HL-60 (cell line): ENCODE results near the gene TYW1.
"Not testable (repeated sequence)": the region's sequence is repeated elsewhere in the genome, so short reads cannot be mapped to it uniquely, and the experiment has no call there.

Experiments used
- DNase-seq, 2 experiments: peaks; one replicate each; pipeline ENCODE4 v3.0.0-alpha.2; 2010 to 2020; ENCODE audit warnings: low read depth in 1 of 2, low spot score in 1 of 2
- H3K27ac ChIP-seq: fragments of 250-450 bp; sonication (Bioruptor Pico); replicated peaks from 2 replicates; pipeline ENCODE4 v1.5.1; 2020; ENCODE audit warnings: mild to moderate bottlenecking, moderate library complexity
- H3K27me3 ChIP-seq: fragments of 250-450 bp; sonication (Bioruptor Pico); 2 replicates; pipeline ENCODE4 v1.5.1; 2021; ENCODE audit warnings: mild to moderate bottlenecking, moderate library complexity; ENCODE audit not compliant: insufficient read depth, poor library complexity, severe bottlenecking
- H3K4me3 ChIP-seq: replicated peaks from 2 replicates; pipeline ENCODE4 v1.5.1; 2011; ENCODE audit warnings: mild to moderate bottlenecking, control low read depth, low read length; ENCODE audit not compliant: insufficient read depth
- GABPA ChIP-seq: IDR thresholded peaks from 2 replicates; pipeline ENCODE4 v1.6.1; 2012; ENCODE audit warnings: low read depth
- POLR2AphosphoS5 ChIP-seq: IDR thresholded peaks from 2 replicates; pipeline ENCODE4 v1.6.1; 2012; ENCODE audit warnings: low read depth
- REST ChIP-seq: IDR thresholded peaks from 2 replicates; pipeline ENCODE4 v1.6.1; 2012; ENCODE audit warnings: low read depth; ENCODE audit not compliant: insufficient replicate concordance
- SPI1 ChIP-seq: IDR thresholded peaks from 2 replicates; pipeline ENCODE4 v1.6.1; 2012; ENCODE audit warnings: low read depth, mild to moderate bottlenecking, borderline replicate concordance
- TF ChIP-seq, protein P1 (sequence below): IDR thresholded peaks from one replicate; pipeline ENCODE4 v1.5.1; 2011; ENCODE audit warnings: low read length, control low read depth, inconsistent platforms; ENCODE audit not compliant: insufficient read depth

TYW1 gene

DNA sequence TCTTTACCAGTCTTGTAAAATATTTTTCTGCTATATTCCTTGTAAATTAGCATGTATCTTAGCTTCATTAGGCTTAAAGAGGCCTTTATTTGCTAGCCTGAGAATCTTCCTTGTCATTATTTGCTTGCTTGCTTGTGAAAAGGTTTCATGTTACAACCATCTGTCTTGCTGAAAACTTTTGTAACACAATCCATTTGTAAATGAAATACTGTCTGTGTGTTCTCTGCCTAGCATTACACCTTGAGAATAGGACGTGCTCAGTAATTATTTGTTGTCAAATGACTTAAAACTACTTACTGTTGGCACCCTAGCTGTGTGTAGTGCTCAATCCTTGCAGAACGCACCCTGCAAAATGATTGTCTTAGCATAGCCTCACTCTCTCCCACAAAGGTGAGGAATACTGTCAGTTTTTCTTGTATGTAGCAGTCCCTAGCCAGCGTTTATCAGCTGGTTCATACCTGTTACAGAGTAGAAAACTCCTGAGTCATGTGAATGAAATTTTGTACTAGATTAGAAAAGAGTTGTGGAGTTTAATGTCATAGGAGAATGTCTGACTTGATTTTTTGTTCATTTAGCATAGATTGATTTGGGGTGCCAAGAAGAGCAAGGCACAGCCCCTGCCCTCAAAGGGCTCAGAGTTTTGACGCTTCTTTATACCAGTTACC is 193.3 kb downstream of the TYW1 start:
- H3K4me3 ChIP-seq, H3K27ac ChIP-seq, DNase-seq, H3K27me3 ChIP-seq: not testable (repeated sequence)

DNA sequence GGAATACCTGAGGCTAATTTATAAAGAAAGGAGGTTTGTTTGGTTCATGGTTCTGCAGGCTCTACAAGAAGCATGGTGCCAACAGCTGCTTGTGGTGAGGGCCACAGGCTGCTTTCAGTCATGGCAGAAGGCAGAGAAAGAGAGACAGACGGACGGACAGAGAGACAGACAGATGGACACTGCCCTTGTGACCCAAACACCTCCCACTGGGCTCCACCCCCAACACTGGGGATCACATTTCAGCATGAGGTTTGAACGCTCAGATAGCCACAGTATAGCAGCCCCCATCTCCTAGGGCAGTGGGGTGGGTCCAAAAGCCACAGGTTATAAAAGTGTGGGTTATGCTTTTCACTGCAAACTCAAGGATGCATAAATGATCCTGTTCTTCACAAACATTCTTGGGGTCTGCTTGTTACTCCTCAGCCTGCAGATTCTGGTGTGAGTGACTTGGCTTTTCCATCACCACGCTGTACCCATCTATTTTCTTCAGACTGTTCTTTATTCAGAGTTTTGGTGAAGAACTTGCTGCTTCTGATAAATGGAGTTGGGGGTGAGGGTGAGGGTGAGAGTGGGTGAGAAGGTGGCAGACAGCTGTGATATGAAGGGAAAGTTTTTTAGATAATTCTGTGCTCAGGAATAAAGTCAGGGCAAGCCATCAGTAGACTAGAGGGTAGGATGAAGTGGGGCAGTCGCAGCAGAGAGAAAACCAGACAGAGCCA is 194.5 kb downstream of the TYW1 start:
- H3K27me3 ChIP-seq, H3K4me3 ChIP-seq, H3K27ac ChIP-seq, DNase-seq: not testable (repeated sequence)

GRCh38 chr7:67192123-67192702 is 195.6 kb downstream of the TYW1 start:
- H3K4me3 ChIP-seq, DNase-seq, H3K27ac ChIP-seq, H3K27me3 ChIP-seq: not testable (repeated sequence)

- not testable (repeated sequence) for H3K4me3 ChIP-seq, H3K27me3 ChIP-seq, DNase-seq, H3K27ac ChIP-seq
Observed at GRCh38 chr7:67192889-67193613, 196.4 kb downstream of the TYW1 start.

GRCh38 chr7:67196176-67196575 is 199.5 kb downstream of the TYW1 start:
- DNase-seq, H3K4me3 ChIP-seq, H3K27me3 ChIP-seq, H3K27ac ChIP-seq: not testable (repeated sequence)

DNA sequence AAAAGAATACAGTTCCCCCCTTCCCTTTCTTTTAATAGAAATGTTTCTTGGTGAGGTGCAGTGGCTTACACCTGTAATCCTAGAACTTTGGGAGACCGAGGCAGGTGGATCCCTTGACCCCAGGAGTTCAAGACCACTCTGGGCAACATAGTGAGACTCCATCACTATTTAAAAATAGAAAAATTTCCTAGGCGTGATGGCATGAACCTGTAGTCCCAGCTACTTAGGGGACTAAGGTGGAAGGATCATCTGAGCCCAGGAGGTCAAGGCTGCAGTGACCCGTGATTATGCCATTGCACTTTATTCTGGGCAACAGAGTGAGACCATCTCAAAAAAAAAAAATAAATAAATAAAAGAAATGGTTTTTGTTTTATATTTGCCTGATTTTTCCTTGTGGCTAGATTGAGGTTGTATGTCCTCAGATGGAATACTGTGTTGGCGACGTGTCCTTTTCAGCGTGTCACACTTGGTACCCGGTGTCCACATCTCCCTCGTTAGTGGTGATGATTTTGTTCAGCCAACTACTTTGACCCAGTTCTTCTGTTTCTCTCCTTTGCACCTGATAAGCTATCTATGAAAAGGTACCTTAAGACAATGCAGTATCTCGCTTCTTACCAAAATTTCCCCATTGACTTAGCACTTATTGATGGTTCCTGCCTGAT is 202.4 kb downstream of the TYW1 start:
- not testable (repeated sequence) for DNase-seq, H3K27ac ChIP-seq, H3K4me3 ChIP-seq, H3K27me3 ChIP-seq

DNA sequence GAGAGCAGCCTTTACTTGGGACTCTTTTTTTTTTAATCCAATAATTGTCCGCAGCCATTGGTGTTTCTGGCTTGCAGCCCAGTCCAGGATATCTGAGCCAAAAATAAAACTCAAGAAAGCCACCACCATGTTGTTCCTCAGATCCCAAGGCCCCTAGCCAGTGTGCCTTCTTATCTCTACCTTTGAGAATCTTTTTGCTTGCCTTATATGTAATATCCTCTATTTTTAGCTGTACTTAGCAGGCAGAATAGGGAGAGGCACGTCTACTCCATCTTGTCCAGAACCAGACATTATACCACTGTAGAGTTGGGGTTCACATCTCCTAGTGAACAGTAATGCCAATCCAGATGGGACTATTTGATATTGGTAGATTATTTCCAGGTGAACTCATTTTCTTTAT is 209.1 kb downstream of the TYW1 start:
- H3K27ac ChIP-seq, H3K4me3 ChIP-seq, H3K27me3 ChIP-seq, DNase-seq: not testable (repeated sequence)

DNA sequence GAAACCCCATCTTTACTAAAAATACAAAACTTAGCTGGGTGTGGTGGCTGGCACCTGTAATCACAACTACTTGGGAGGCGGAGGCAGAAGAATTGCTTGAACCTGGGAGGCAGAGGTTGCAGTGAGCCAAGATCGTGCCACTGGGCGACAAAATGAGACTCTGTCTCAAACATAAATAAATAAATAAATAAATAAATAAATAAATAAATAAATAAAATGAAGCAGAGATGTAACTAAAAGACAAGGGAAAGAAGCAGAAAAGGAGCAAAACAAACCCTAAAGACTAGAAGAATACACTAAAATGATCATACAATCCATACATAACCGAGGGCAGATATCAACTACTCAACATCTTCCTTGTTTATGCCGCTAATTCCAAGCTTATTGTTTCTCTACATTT is 209.8 kb downstream of the TYW1 start:
- Histone ChIP-seq H3K4me3 (no peak overlapping the region), H3K27me3 (no peaks in the 10 kb centered on the region), H3K27ac (no peak overlapping the region)
- TF ChIP-seq SPI1 (no peak), GABPA (no peak), REST (no peak), POLR2AphosphoS5 (no peak)
- TF ChIP-seq, protein P1, sequence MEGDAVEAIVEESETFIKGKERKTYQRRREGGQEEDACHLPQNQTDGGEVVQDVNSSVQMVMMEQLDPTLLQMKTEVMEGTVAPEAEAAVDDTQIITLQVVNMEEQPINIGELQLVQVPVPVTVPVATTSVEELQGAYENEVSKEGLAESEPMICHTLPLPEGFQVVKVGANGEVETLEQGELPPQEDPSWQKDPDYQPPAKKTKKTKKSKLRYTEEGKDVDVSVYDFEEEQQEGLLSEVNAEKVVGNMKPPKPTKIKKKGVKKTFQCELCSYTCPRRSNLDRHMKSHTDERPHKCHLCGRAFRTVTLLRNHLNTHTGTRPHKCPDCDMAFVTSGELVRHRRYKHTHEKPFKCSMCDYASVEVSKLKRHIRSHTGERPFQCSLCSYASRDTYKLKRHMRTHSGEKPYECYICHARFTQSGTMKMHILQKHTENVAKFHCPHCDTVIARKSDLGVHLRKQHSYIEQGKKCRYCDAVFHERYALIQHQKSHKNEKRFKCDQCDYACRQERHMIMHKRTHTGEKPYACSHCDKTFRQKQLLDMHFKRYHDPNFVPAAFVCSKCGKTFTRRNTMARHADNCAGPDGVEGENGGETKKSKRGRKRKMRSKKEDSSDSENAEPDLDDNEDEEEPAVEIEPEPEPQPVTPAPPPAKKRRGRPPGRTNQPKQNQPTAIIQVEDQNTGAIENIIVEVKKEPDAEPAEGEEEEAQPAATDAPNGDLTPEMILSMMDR, result no peak
- DNase-seq, result no peak

GRCh38 chr7:67208656-67209055 is 212.0 kb downstream of the TYW1 start:
- not testable (repeated sequence) for H3K27me3 ChIP-seq, H3K4me3 ChIP-seq, H3K27ac ChIP-seq, DNase-seq
